ENCODE results near the gene ABCB8.

The ABCB8 gene

DNA sequence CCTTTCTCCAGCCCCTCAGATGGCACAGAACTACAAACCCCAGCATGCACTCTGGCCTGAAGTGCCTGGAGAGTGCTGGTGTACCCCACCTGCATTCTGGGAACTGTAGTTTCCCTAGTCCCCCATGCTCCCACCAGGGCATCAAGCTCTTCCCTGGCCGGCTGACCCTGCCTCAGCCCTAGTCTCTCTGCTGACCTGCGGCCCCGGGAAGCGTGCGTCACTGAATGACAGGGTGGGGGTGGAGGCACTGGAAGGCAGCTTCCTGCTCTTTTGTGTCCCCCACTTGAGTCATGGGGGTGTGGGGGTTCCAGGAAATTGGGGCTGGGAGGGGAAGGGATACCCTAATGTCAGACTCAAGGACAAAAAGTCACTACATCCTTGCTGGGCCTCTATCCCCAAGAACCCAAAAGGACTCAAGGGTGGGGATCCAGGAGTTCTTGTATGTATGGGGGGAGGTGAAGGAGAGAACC, 35.4 kb upstream of the ABCB8 start:
- TF ChIP-seq CTCF (IDR thresholded peaks at IDR 0.05; ENCODE audit: low read depth, low read length, missing control alignments): no peak
- DNase-seq (ENCODE audit: extremely low read depth, low read depth): no peak
- no peak overlapping the region for H3K4me3 ChIP-seq (replicated peaks; ENCODE audit: low read depth, low read length)

GRCh38 chr7:150993511-150993910, 34.7 kb upstream of the ABCB8 start:
- DNase-seq (ENCODE audit: extremely low read depth, low read depth): no peak
- no peak overlapping the region for H3K4me3 ChIP-seq (replicated peaks; ENCODE audit: low read depth, low read length)
- no peak for TF ChIP-seq CTCF (IDR thresholded peaks at IDR 0.05; ENCODE audit: low read depth, low read length, missing control alignments)

DNA sequence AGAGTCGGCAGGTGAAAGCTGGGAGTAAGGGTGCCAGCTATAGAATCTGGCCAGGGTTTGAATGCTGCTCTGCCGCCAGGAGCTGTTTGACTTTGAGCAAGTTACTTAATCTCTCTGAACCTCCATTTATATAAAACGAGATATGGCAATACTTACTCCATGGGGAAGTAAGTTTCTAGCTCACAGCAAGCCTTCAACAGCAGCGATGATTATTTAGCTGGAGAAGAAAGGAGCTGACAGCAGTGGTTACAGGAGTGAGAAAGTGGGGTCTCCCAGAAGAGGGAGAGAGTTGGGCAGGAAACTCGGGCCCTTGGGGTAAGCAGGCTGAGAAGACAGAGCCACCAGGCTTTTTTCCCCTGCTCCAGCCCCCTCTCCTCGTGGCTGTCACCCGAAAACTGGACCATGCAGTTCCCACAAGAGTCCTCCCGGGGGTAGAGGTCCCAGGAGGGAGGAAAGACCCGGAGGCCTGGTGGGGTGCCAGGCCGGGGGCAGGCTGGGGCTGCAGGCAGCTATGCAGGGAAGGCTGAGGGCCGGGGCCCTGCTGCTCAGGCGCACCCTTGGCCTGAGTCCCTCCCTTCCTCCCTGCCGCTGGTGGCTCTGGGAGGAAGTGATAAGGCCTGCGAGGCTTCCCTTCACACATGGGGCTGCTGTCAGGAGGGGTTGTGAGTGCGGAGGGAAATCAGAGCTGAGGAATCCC, 34.0 kb upstream of the ABCB8 start:
- no peak overlapping the region for H3K4me3 ChIP-seq (replicated peaks; ENCODE audit: low read depth, low read length)
- DNase-seq (ENCODE audit: extremely low read depth, low read depth): no peak
- no peak for TF ChIP-seq CTCF (IDR thresholded peaks at IDR 0.05; ENCODE audit: low read depth, low read length, missing control alignments)

DNA sequence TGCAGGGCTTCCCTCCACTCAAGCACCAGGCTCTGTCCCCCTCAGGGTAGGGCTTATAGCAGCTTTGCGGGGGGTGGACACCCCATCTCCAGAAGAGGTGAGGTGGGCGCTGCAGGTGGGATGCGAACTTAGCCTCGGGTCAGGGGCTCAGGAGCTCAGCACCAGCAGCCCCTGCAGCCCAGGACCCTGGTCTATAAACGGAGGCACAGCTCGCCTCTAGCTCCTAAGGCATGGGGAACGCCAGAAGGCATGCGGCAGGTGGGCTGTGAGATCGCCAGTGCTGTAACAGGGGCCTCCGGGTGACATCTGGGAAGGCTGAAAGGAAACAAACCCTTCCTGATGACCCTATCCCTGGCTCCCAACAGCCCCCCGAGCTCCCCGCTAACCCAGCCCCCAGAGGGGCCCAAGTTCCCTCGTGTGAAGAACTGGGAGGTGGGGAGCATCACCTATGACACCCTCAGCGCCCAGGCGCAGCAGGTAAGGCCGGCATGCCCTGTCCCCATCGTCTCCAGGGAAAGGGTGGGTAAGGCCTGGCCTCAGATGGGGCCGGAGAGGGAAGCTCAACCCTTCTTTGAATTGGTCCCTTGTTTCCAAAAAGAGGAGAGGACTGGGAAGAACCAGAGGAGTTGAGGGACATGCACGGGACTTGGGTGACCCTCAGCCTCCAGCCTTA, 33.3 kb upstream of the ABCB8 start:
- no peak overlapping the region for H3K4me3 ChIP-seq (replicated peaks; ENCODE audit: low read depth, low read length)
- no peak for DNase-seq (ENCODE audit: extremely low read depth, low read depth)
- TF ChIP-seq CTCF (IDR thresholded peaks at IDR 0.05; ENCODE audit: low read depth, low read length, missing control alignments): no peak

- H3K4me3 ChIP-seq (replicated peaks; ENCODE audit: low read depth, low read length): no peak overlapping the region
- no peak for DNase-seq (ENCODE audit: extremely low read depth, low read depth)
- TF ChIP-seq CTCF (IDR thresholded peaks at IDR 0.05; ENCODE audit: low read depth, low read length, missing control alignments): no peak
Observed at GRCh38 chr7:150996376-150997074, 31.7 kb upstream of the ABCB8 start.

GRCh38 chr7:150997075-150997511, 31.2 kb upstream of the ABCB8 start:
- H3K4me3 ChIP-seq (replicated peaks; ENCODE audit: low read depth, low read length): no peak overlapping the region
- DNase-seq (ENCODE audit: extremely low read depth, low read depth): no peak
- TF ChIP-seq CTCF (IDR thresholded peaks at IDR 0.05; ENCODE audit: low read depth, low read length, missing control alignments): no peak
